Sigmoid colon (tissue), 4 donors: ENCODE measurements around the gene SLCO2A1.

Source experiments
- EP300 ChIP-seq, 4 donors: sonication (generic); formaldehyde crosslinking; IDR thresholded peaks; one replicate each; pipeline ENCODE4 v1.6.1; 2017; ENCODE audit warnings: antibody characterized with exemption in 4 of 4
- TF ChIP-seq, protein P1 (sequence below), 4 experiments: fragments of 450-650 bp in 3 of 4; fragments of 200-600 bp in 1 of 4; IDR thresholded peaks; one replicate each; pipeline ENCODE4 v1.5.1; 2016 to 2019; ENCODE audit warnings: antibody characterized with exemption in 4 of 4, mild to moderate bottlenecking in 3 of 4, moderate library complexity in 2 of 4

DNA sequence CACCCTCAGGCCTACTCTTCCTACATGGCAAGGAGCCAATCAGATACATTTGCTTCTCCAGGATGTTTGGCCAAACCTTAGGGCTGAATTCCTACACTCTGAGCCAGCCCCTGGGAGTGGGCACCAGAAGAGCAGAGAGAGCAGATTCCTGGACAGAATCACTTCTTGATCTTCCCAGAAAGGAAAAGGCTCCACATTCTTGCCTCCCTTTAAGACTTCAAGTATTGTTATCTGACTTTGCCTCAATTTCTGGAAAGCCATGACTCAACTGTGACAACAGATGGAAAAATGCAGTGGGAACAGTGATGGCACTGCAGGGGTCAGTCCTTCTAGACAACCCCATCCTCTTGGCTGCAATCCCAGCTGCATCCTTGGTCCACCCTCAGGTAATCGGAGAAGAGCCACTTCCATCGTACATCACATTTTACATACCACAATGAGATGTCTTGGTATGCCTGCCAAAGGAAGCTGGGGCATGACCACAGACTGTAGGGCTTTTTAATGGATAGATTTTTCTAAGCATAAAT, 21.0 kb downstream of the SLCO2A1 start:
- no peak for TF ChIP-seq EP300 (IDR thresholded peaks at IDR 0.05)
- TF ChIP-seq, protein P1, sequence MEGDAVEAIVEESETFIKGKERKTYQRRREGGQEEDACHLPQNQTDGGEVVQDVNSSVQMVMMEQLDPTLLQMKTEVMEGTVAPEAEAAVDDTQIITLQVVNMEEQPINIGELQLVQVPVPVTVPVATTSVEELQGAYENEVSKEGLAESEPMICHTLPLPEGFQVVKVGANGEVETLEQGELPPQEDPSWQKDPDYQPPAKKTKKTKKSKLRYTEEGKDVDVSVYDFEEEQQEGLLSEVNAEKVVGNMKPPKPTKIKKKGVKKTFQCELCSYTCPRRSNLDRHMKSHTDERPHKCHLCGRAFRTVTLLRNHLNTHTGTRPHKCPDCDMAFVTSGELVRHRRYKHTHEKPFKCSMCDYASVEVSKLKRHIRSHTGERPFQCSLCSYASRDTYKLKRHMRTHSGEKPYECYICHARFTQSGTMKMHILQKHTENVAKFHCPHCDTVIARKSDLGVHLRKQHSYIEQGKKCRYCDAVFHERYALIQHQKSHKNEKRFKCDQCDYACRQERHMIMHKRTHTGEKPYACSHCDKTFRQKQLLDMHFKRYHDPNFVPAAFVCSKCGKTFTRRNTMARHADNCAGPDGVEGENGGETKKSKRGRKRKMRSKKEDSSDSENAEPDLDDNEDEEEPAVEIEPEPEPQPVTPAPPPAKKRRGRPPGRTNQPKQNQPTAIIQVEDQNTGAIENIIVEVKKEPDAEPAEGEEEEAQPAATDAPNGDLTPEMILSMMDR (IDR thresholded peaks at IDR 0.05): no peak
